ENCODE results near the gene FMO5.
A peak's percentile ranks its signal among the peaks of the same experiment; 100 is the strongest.
"Not testable (repeated sequence)": the region's sequence is repeated elsewhere in the genome, so short reads cannot be mapped to it uniquely, and the experiment has no call there.

FMO5 gene

GRCh38 chr1:147204080-147204479 is 21.1 kb downstream of the FMO5 start:
- DNase-seq (ENCODE audit: low read depth), result no peak

GRCh38 chr1:147202576-147202975 is 22.6 kb downstream of the FMO5 start:
- DNase-seq (ENCODE audit: low read depth), result no peak

DNA sequence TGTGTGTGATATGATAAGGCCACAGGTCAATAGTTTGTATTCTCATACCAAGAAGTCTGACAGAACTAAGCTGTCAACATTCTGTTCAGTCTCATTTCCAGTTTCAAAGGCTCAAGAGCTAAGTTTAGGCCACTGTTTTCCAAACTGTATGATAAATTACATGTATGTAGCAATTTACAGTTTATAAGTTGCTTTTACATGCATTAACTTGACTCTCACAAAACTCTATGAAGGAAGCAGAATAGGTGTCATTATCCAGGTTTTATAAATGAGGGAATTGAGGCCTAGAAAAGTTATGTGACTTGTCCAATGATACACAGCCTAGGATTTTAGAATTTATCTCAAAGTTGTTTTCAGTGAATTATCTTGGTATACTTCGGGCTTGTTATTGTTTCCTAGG is 23.4 kb downstream of the FMO5 start:
- no peak for DNase-seq (ENCODE audit: low read depth)

- DNase-seq (ENCODE audit: low read depth), result no peak
Observed at GRCh38 chr1:147201276-147201675, 23.9 kb downstream of the FMO5 start.

- DNase-seq (ENCODE audit: low read depth), result not testable (repeated sequence)
Observed at GRCh38 chr1:147197324-147197723, 27.8 kb downstream of the FMO5 start.

GRCh38 chr1:147189514-147189913 is 35.6 kb downstream of the FMO5 start:
- DNase-seq (ENCODE audit: low read depth), result no peak

- no peak for DNase-seq (ENCODE audit: low read depth)
Observed at GRCh38 chr1:147185432-147185831, 39.7 kb downstream of the FMO5 start.

DNA sequence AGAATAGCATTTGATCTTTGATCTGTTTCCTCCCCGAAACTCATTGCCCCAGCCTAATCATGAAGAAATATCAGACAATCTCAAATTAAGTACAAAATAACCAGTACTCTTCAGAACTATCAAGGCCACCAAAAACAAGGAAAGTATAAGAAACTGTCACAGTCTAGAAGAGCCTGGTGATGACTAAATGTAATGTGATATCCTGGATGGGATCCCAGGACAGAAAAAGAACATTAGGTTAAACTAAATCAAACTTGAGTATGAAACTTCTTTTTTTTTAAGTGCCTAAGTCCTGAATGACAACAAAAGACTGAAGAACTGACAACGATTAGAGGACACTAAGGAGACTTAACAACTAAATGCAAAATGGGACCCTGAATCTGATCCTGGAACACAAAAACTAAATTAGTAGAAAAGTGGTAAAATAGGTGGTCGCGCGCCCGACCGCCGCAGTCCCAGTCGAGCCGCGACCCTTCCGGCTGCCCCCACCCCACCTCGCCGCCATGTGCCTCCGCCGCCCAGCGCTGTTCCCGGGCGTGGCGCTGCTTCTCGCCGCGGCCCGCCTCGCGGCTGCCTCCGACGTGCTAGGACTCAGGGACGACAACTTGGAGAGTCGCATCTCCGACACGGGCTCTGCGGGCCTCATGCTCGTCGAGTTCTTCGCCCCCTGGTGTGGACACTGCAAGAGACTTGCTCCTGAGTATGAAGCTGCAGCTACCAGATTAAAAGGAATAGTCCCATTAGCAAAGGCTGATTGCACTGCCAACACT is 47.3 kb downstream of the FMO5 start:
- no peak for DNase-seq (ENCODE audit: low read depth)

DNA sequence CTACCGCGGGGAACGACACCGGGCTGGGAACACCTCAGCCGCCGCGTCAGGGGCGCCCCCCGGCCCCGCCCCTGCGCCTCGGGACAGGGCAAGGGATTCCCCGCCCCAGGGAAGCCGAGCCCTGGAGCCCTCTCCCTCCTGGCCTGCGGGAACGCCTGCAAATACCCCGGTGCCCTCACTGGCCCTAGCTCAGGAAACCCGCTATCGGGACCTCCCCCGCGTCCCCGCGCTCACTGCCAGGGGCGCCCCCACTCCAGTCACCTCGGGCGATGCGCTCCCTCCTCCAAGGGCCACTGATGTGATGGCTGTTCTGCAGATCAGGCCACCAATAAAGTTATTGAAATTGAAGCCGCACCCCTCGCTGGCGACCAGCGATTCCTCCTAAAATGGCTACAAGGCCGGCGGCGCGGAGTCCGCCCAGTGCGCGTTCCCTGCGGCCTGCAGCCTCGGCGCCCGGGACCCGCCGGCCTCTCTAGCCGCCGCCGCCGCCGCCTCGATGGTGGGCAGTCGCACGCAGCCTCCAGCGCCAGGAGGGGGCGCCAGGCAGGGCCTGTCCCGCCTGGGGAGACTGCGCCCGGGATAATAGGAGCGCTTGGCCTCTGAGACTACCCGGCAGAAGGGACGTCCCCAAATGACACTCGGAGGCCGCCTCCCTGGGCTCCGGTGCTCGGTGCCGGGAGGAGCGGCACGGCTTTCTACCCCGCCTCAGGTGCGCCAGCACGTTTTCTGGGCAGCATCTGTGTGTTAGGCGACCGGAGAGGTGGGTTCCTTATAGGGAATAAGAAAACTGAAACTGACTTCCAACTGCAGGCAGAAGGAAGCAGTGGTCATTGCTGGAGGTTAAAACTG is 52.7 kb downstream of the FMO5 start, which contains the start of gene PRKAB2:
Gene PRKAB2 (minus strand): TSS at position 303 of the 849 bp plus-strand sequence. CDS start 326 bp downstream, outside the sequence.
- peak; percentile 82 for DNase-seq (ENCODE audit: low read depth)

DNA sequence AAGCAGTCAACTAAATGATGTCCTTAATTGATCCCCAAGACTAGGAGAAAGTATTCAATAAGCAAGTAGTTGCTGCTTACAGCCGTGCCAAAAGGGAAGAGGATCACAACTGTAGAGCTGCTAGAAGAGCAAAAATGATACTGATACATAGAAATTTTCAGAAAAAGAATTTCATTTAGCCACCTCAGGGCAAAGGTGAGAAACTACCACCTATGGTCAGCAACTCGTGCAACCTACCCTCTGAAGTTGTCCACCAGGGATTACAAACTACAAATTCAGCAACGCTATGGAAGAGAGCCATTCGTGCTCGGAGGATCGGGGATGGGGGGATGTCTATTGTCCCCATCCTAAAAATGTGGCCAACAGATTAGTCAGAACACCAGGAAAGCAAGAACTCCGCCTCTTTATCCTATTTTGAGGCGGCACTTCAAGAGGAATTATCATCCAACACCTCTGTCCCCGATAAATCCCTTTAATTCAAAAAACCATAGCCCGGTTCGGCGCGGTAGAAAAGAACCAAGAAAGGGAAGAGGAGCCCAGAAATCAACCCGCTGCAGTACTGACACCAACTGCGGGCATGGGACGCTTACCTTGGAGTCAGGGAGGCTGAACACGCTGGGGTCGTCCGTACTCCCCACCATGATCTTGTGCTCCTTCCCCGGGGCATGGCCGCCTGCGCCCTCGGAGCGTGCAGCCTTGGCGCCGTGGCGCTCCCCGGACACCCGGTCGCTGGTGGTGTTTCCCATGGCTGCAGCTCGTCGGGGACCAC is 53.6 kb downstream of the FMO5 start:
- no peak for DNase-seq (ENCODE audit: low read depth)

GRCh38 chr1:147169840-147170674 is 55.1 kb downstream of the FMO5 start:
- no peak for DNase-seq (ENCODE audit: low read depth)

GRCh38 chr1:147169171-147169570 is 56.0 kb downstream of the FMO5 start:
- DNase-seq (ENCODE audit: low read depth), result no peak

DNA sequence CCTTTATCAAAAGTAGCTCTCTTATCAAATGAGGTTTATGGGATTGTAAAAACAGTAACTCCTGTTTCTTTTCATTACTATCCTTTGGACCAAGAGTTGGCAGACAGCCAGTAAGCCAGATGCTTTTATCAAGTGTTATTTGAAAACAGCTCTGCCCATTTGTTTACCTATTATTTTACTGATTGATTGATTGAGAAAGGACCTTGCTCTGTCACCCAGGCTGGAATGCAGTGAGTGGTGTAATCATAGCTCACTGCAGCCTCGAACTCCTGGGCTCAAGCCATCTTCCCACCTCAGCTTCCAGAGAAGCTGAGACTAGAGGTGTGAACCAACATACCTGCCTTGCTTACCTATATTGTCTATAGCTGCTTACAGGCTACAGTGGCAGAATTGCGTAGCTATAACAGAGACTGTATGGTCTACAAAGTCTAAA is 56.5 kb downstream of the FMO5 start:
- no peak for DNase-seq (ENCODE audit: low read depth)

- no peak for DNase-seq (ENCODE audit: low read depth)
Observed at GRCh38 chr1:147167365-147167764, 57.8 kb downstream of the FMO5 start.

DNA sequence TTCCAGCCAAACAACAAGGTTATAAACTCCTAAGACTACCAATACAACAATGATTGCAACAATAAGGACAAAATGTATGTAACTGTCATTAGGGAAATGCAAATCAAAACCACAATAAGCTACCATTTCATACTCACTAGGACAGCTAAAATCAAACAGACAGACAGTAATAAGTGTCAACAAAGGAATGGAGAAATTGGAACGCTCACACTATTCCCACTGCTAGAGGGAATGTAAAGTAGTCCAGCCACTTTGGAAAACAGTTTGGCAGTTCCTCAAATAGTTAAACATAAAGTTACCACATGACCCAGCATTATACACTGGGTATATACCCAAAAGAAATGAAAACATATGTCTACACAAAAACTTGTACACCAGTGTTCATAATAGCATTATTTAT is 62.1 kb downstream of the FMO5 start:
- DNase-seq (ENCODE audit: low read depth), result no peak

DNA sequence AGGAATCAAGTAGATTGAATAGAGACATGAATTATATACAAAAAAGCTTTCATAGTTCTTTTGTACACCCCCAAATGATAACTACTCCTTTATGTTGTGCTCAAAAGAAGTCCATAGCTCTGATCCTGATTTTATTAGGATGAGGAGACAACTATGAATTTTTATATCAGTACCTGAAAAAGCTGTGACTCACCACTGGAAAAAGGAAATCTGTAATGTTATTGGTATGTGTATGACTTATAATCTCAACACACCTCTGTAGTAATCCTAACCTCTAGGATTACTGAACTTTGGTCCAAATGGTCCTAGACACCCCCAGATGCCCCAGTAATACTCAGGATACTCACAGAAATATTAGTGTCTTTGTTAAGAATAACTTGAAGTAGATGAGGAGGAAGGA is 63.0 kb downstream of the FMO5 start:
- no peak for DNase-seq (ENCODE audit: low read depth)

DNA sequence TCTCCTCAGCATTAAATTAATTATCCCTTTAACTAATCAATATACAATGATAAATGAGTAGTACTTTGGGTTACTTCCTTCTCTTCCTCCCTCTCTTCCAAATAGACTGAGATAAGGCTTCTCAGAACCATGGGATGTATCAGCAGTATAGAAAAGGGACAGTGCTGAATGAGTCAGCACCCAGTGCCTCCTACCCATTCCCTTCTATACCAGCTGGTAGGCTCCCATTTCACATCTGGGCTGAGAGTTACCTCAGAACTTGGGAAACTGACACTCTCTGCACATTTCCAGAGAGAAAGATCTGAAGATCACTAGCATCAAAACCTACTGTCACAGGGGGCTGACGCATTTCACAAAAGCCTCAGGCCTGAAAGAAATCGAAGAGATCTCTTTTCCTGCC is 68.0 kb downstream of the FMO5 start:
- DNase-seq (ENCODE audit: low read depth), result not testable (repeated sequence)

DNA sequence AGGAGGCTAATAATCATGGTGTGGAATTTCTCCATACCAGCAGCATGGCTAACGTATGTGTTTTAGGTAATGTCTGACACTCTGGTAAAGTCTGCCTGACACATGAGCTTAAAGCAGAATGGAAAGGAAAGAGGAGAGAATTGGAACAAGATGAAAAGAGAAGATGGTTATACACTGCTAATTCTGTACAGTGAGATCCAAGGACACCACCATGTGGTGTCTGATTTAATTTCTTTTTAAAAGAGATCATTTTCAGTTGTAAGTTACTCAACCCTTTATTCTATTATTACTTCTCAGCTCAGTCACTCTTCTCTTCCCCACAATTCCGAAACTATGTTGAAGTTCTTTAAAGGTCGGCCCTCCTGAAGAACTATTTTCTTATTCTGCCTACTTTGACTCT is 68.5 kb downstream of the FMO5 start:
- no peak for DNase-seq (ENCODE audit: low read depth)

DNA sequence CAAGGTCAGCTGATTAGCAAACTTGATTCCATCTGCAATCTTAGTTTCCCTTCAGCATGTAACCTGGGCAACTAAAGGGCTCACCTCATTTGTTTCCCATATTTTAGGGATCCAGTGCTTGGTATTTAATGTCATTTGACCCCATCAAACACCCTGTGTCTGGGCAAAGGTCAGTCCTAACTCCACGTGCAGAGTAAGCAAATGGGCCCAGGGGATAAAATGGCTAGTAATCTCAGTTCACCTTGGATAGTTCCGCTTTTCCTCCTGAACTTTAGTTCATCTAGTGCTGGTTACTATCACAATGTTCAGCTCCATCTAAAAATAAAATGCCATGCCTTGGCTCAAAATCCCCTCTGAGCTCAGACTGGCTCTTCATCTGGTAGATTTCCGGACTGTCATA is 72.4 kb downstream of the FMO5 start:
- no peak for DNase-seq (ENCODE audit: low read depth)

DNA sequence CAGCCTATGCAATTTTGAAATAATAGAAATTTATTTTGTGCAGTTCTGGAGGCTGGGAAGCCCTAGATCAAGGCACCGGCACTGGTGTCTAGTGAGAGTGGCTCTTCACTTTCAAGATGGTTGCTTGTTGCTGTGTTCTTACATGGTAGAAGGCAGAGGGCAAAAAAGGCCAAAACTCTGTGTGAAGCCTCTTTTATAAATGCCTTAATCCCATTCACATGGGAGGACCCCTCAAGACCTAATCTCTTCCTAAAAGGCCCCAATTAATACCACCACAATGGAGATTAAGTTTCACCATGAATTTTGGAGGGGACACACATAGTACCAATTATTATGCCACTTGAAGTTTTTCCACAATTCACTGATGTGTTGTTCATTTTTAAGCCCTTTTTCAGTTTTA is 73.9 kb downstream of the FMO5 start:
- DNase-seq (ENCODE audit: low read depth), result no peak

GRCh38 chr1:147142886-147143285 is 82.3 kb downstream of the FMO5 start:
- no peak for DNase-seq (ENCODE audit: low read depth)

Data from stimulated activated CD4-positive, alpha-beta T cell treated with anti-CD3 and anti-CD28 coated beads, Interleukin-2, amount 100 ng/mL, for 4 hours (primary cell).